Measurements from ENCODE around the gene GALNT17. TPM values are rescaled to one million over a fixed set of nuclear protein-coding genes. Genes with fewer than 3 reads are reported as not detected.

GALNT17 gene
- total RNA-seq, 3 donors from 2014 or later, result 1.2 to 9.9 (median 3.3) TPM

DNA sequence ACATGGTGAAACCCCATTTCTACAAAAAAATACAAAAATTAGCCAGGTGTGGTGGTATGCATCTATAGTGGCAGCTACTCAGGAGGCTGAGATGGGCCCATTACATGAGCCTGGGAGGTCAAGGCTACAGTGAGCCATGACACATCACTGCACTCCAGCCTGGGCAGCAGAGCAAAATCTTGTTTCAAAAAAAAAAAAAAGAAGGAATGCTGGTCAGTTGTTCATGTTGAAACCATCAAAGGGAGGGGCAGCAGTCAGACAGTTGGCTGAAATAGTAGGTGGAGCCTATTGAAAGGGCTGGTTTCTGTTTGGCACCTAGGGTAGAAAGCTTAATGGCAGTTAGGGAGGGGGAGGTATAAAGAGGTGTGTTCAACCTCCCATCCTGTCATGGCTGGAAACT, 323.0 kb downstream of the GALNT17 start:
- H3K36me3 ChIP-seq, result no peaks in the 10 kb centered on the region
- H3K9me3 ChIP-seq, result no peaks in the 10 kb centered on the region
- H3K4me1 ChIP-seq, result no peaks in the 10 kb centered on the region
- no peak overlapping the region for H3K4me3 ChIP-seq
- H3K27me3 ChIP-seq, result no peaks in the 10 kb centered on the region
- no peak overlapping the region for H3K27ac ChIP-seq
- DNase-seq (ENCODE audit: low spot score in 2 of 2), result no peak
- TF ChIP-seq POLR2AphosphoS5 (IDR thresholded peaks at IDR 0.05) (no peak), POLR2A (IDR thresholded peaks at IDR 0.05) (no peak)
- TF ChIP-seq, protein P1, sequence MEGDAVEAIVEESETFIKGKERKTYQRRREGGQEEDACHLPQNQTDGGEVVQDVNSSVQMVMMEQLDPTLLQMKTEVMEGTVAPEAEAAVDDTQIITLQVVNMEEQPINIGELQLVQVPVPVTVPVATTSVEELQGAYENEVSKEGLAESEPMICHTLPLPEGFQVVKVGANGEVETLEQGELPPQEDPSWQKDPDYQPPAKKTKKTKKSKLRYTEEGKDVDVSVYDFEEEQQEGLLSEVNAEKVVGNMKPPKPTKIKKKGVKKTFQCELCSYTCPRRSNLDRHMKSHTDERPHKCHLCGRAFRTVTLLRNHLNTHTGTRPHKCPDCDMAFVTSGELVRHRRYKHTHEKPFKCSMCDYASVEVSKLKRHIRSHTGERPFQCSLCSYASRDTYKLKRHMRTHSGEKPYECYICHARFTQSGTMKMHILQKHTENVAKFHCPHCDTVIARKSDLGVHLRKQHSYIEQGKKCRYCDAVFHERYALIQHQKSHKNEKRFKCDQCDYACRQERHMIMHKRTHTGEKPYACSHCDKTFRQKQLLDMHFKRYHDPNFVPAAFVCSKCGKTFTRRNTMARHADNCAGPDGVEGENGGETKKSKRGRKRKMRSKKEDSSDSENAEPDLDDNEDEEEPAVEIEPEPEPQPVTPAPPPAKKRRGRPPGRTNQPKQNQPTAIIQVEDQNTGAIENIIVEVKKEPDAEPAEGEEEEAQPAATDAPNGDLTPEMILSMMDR (IDR thresholded peaks at IDR 0.05), result no peak
- intact Hi-C loops (cut with DNase I; ENCODE audit: low total_unique reads), result loop anchor here (5.0 kb wide), 1 partner anchor 453 kb away; no protein-coding TSS in a partner anchor

DNA sequence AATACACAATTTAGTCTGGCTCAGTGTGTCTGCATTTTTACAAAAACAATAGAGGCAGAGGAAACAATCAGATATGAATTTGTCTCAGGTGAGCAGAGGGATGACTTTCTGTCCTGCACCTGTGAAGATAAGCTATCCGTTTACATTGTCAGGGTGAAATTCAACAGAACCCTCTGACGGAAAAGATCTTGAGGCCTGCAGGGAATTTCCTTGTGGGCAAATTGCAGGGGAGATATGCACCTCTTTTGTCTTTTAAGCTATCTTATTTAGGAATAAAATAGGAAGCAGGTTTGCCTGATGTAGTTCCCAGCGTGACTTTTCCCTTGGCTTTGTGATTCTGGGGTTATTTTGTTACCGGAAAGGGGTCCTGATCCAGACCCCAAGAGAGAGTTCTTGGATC, 325.1 kb downstream of the GALNT17 start:
- intact Hi-C loops (cut with DNase I; ENCODE audit: low total_unique reads), result no loop called here
- Histone ChIP-seq H3K36me3 (no peaks in the 10 kb centered on the region), H3K27ac (no peak overlapping the region), H3K9me3 (no peaks in the 10 kb centered on the region), H3K4me3 (no peak overlapping the region), H3K4me1 (no peaks in the 10 kb centered on the region), H3K27me3 (no peaks in the 10 kb centered on the region)
- TF ChIP-seq POLR2AphosphoS5 (IDR thresholded peaks at IDR 0.05) (no peak), POLR2A (IDR thresholded peaks at IDR 0.05) (no peak)
- TF ChIP-seq, protein P1 (IDR thresholded peaks at IDR 0.05), result no peak
- no peak for DNase-seq (ENCODE audit: low spot score in 2 of 2)

DNA sequence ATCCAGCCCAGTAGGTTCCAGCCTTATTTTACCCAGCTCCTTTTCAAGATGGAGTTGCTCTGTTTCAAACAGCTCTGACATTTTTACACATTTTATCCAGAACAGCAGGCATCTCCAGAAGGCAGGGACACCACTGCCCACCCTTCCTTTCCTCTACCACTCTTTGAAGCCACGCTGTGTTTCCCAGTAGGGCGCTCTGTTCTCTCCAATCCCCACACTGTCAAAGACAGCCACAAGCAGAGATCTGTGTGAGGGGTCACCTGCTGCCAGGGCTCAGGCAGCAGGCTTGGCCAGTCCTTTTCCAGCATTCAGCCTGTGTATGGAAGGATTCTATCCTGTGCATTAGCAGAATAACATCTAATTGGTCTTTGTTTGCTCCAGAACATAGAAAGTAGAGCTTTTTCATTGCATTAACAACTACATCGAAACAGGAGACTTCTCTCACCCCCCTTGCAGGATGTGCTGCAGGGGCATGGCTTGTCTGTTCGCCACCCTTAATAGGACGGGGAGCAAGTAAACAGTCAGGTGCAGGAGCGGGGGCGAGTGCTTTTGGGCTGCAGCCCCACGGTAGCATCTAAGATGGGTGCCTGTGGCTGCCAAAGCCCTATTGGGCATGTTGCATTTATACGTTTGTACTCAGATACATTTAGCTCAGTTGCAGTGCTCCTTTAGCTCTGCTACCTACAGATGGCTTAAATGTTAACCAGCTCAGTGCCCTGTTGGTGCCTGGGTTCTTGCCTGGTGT, 326.1 kb downstream of the GALNT17 start:
- H3K27ac ChIP-seq, result no peak overlapping the region
- no peaks in the 10 kb centered on the region for H3K9me3 ChIP-seq
- intact Hi-C loops (cut with DNase I; ENCODE audit: low total_unique reads), result no loop called here
- H3K4me3 ChIP-seq, result no peak overlapping the region
- no peaks in the 10 kb centered on the region for H3K4me1 ChIP-seq
- no peaks in the 10 kb centered on the region for H3K36me3 ChIP-seq
- TF ChIP-seq, protein P1 (IDR thresholded peaks at IDR 0.05), result no peak
- TF ChIP-seq POLR2A (IDR thresholded peaks at IDR 0.05), result no peak
- no peak for TF ChIP-seq POLR2AphosphoS5 (IDR thresholded peaks at IDR 0.05)
- DNase-seq (ENCODE audit: low spot score in 2 of 2), result no peak
- H3K27me3 ChIP-seq, result no peaks in the 10 kb centered on the region

DNA sequence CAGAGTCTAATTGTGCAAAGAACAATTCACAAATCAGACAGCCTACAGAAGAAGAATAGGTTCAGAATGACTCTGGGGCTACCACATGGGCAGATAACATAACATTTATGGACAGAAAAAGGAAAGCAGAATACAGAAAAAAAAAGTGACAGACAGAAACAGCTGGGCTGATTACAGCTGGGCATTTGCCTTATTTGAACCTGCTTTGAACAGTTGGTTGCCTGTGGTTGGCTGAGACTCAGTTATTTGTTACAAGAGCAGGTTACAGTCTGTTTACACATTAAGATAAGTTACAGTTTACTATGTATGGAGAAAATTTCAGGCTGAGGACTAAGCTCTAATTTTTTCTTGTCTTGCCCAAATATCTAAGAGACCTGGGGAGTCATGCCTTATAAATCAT, 327.2 kb downstream of the GALNT17 start:
- DNase-seq (ENCODE audit: low spot score in 2 of 2), result no peak
- H3K27me3 ChIP-seq, result no peaks in the 10 kb centered on the region
- intact Hi-C loops (cut with DNase I; ENCODE audit: low total_unique reads), result no loop called here
- H3K4me3 ChIP-seq, result no peak overlapping the region
- H3K4me1 ChIP-seq, result no peaks in the 10 kb centered on the region
- TF ChIP-seq POLR2A (IDR thresholded peaks at IDR 0.05) (no peak), POLR2AphosphoS5 (IDR thresholded peaks at IDR 0.05) (no peak)
- TF ChIP-seq, protein P1 (IDR thresholded peaks at IDR 0.05), result no peak
- H3K9me3 ChIP-seq, result no peaks in the 10 kb centered on the region
- no peaks in the 10 kb centered on the region for H3K36me3 ChIP-seq
- no peak overlapping the region for H3K27ac ChIP-seq

DNA sequence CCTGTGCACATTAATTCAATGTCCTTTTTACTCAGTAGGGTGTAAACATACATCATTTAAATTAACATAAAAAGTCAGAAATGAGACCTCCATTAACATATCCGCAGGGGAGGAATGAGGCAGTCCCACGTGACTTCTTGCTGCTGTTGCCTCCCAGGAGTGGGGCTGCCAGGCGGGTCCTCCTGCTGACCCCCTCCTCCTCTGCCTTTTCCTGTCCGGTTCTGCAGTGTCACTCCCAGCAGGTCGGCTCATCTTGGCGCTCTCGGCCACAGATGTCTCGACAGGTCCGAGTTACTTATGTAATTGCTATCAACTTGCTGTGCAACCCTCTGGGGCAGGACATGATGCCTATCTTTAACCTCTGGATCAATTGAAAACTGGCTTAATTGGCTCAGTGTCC, 329.6 kb downstream of the GALNT17 start:
- H3K27me3 ChIP-seq, result no peaks in the 10 kb centered on the region
- H3K36me3 ChIP-seq, result no peaks in the 10 kb centered on the region
- H3K4me3 ChIP-seq, result no peak overlapping the region
- no peaks in the 10 kb centered on the region for H3K4me1 ChIP-seq
- intact Hi-C loops (cut with DNase I; ENCODE audit: low total_unique reads), result no loop called here
- TF ChIP-seq POLR2A (IDR thresholded peaks at IDR 0.05), result no peak
- no peak for TF ChIP-seq POLR2AphosphoS5 (IDR thresholded peaks at IDR 0.05)
- TF ChIP-seq, protein P1 (IDR thresholded peaks at IDR 0.05), result no peak
- no peak overlapping the region for H3K27ac ChIP-seq
- DNase-seq (ENCODE audit: low spot score in 2 of 2), result no peak
- H3K9me3 ChIP-seq, result no peaks in the 10 kb centered on the region

Data from breast epithelium (tissue), 4 donors.